Stimulated activated CD4-positive, alpha-beta T cell treated with anti-CD3 and anti-CD28 coated beads, Interleukin-4, amount 100 ng/mL, for 4 hours (primary cell): ENCODE data around the gene UBE3C.

Source experiments
- DNase-seq, 2 experiments: peaks; one replicate each; pipeline ENCODE4 v3.0.0-alpha.2; 2020

UBE3C gene

DNA sequence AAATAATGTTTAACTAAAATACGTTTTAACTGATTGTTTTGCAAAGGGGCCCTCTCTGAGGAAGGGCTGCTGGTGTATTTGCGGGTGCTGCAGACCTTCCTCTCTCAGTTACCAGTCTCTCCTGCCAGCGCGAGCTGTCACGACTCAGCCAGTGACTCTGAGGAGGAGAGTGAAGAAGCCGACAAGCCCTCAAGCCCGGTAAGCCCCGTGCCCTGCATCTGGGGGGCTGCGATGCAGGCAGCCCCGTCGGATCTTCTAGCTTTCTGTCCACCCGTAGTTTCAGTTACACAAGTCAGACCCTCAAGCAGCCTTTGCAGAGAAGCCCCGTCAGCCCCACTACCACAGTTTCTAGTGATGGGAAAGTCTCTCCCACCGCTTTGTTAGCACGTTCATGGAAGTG is 45.1 kb downstream of the UBE3C start:
- no peak for DNase-seq

- no peak for DNase-seq
Observed at GRCh38 chr7:157188091-157188665, 49.5 kb downstream of the UBE3C start.

DNA sequence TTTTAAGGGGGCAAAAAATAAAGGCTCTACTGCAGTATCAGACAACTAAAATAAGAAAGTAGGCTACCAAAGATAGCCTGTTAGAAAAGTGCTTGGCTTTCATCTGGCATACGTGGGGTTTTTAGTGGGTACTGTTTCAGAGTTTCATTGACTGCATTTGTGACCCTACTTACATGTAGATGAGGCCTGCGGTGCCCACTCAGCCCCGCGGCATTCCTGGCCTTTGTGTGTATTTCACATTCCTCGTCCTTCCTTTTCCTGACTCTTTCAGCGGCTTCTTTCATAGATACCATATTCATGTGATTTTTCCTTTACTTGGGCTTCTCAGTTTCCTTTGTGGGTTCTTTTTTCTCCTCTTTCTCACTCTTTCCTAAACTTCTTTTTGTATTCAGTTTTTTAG is 50.7 kb downstream of the UBE3C start:
- no peak for DNase-seq

- DNase-seq: no peak
Observed at GRCh38 chr7:157192861-157193260, 54.1 kb downstream of the UBE3C start.

- no peak for DNase-seq
Observed at GRCh38 chr7:157193274-157193673, 54.5 kb downstream of the UBE3C start.

DNA sequence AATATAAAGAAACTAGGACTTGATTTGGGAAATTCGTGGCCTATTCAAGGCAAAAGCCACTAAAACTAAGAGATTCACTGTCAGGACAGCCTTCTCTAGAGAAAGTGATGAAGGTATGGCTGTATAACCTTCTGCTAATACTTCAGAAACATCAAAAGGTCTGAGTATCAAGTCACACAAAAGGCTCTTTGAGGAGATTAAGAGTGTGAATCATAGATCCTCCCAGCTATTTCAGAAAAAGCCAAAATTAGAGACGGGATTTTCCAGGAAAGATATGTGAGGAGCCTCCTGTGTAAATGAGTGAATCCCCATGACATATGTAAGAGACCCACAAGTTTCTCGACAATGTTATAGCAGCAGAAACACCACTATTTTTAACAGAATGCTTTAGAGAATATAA is 56.2 kb downstream of the UBE3C start:
- no peak for DNase-seq

DNA sequence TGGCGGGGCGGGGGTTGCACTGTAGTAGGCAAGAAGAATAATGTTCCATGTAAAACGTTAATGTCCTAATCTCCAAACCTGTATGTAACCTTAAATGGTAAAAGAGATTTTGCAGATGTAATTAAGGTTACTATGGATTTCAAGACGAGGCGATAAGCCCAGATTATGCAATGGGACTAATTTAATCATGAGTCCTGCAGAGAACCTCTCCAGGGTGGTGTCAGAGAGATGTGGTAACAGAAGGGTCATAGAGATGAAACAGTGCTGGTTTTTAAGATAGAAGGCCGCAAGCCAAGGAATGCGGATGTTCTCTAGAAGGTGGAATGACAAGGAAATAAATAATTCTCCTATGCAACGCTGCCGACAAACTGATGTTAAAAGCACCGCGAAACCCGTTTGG is 57.1 kb downstream of the UBE3C start:
- no peak for DNase-seq

GRCh38 chr7:157204134-157204533 is 65.4 kb downstream of the UBE3C start:
- DNase-seq: no peak

- DNase-seq: no peak
Observed at GRCh38 chr7:157205438-157205837, 66.7 kb downstream of the UBE3C start.

- DNase-seq: no peak
Observed at GRCh38 chr7:157208571-157209413, 70.1 kb downstream of the UBE3C start.

DNA sequence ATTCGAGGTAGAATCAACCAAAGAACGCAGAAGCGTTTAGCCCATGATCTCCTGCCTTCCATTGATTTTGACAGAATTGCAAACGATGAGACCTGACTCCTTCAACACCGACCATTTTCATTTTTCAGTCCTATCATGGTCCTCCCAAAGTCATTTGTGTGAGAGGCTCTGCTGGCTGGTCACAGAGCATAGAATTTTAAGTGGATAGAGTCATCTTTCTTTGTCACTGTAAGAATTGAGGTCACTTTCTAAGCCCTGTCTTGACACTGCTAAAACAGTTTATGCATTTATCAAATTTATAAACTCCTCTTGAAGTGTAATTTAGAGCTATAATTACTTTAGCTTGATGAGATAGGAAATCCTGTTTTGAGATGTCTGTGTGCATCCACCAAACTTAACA is 72.0 kb downstream of the UBE3C start:
- no peak for DNase-seq

GRCh38 chr7:157211690-157212089 is 73.0 kb downstream of the UBE3C start:
- DNase-seq: no peak

DNA sequence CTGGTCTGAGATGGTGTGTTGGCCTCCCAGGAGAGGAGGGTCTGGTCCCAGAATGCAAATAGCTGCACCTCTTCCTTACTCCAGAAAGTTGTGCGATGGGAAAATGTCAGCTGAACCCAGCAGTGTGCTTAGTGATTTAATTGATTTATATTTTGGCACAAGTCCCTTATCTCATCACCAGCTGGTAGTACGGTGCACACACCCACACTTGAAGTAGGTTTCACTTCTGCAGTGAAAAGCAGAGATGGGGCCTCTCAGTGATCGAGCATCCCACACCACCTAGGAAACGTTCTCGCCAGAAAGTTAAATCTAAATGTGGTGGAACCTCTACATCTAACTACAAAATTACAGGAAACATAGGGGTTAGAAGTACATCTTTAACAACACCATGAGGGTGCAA is 80.4 kb downstream of the UBE3C start:
- DNase-seq: no peak

- DNase-seq: no peak
Observed at GRCh38 chr7:157220916-157221569, 82.3 kb downstream of the UBE3C start.

GRCh38 chr7:157222687-157223086 is 84.0 kb downstream of the UBE3C start:
- no peak for DNase-seq

- no peak for DNase-seq
Observed at GRCh38 chr7:157224627-157225026, 85.9 kb downstream of the UBE3C start.

GRCh38 chr7:157228864-157229422 is 90.2 kb downstream of the UBE3C start:
- DNase-seq: peak in 1 of 2 experiments; percentile 14

DNA sequence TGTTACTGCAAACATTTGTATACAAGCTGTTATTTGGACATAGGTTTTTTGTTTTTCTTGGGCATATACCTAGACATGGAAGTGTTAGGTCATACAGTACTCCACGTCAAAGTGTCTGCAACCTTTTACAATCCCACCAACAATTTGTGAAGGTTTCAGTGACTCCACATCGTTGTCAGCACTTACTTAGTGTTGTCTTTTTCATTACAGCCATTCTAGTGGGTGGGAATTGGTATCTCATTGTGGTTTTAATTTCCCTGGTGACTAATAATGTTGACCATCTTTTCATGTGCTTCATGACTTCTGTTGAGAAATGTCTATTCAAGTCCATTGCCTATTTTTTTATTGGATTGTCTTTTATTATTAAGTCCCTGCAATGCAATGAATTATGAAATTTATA is 95.0 kb downstream of the UBE3C start:
- DNase-seq: no peak

DNA sequence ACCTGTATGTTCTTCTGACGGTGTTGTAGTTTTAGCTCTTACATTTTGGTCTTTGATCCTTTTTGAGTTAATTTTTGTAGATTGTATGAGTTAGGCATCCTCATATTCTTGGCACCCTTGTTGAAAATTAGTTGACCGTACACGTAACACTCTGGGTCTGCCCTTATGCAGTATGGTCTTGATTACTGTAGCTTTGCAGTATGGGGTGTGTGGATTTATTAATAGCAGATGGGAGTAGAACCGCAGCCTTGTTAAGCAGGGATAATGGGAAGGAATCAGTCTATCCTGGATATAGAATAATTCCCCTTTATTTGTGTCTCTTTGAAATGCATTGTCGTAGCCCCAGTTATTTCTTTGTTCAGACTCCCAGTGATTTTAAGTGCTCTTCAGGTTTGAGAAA is 95.5 kb downstream of the UBE3C start:
- no peak for DNase-seq

DNA sequence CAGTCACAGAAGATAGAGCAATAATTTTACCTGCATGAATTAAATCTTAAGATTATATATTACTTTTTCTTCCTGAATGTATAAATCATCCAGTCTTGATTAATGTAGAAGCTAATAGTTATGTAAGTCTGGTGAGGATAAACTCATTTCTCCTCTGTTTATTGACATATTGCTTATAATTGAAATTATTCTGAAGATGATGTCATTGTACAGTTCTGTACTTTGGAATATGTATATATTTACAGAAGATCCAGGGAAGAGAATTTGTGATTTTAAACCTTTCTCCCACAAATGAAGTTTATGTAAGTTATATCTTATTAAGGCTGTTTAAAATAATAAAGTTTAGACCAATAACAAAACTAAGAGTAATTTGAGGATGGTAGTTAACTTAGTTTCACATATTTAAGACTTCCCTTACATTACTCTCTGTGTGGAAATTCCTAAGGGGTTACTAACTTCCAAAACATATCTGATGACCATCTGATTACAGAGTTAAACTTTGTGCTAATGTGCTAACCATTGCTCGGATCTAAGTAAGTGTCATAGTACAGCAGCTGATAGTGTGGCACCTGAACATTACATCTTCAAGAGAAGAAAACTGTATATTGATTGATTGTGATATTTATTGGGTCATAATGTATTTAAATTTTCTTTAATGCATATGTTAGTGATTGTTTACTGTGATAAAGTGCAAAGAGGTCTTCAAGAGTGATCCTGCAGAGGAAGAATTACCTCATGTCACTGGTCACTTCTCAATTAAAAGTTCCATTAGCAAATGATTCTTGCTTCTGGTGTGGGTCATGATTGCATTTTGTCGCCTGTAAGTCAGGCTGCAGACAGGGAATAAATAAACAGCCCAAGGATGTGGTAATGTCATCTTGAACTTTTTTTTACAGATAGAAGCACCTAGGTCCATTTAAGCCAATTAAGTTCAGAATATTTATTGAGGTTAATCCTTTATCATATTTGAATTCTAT is 96.9 kb downstream of the UBE3C start:
- DNase-seq: no peak

DNA sequence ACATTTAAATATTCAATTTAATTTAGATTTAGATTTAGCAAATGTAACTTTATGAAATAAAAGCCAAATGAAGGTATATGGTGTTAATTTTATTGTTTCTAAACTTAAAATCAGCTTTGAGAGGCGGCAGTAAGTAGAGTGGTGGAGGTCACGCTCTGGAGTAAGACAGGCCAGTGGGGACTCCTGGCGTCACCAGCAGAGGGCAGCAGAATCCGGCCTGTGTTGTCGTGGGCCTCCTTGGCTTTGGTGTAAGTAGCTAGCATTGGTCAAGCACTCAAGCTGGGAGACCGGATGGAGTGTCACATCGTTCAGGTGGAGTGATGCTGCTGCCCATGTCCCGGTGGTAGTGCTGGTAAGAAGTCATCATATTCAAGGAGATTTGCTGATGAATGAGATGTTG is 99.4 kb downstream of the UBE3C start:
- DNase-seq: no peak

DNA sequence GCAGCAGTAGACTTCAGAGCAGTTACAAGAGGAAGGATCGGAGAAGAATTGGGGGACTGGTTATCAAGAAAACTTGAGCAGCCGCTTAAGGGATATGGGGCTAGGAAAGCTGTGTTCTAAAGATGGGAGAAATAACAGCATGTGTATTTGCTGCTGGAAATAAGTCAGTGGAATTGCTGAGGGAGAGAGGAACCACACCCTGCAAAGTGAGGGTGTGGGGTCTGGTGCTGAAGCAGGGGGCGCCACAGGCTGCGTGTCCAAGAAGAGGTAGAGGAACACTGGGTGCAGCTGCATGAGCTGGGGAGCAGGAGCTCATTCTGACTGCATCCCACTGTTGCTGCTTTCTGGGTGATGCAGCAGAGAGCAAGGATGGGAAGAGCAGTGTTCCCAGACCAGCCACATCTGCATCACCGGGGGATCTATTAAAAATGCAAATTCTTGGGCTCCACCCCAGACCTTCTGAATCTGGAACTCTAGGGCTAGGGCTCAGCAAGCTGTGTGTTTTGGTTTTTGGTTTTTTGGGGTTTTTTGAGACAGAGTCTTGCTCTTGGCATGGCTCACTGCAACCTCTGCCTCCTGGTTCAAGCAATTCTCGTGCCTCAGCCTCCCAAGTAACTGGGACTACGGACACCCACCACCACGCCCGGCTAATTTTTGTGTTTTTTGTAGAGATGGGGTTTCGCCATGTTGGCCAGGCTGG is 101.0 kb downstream of the UBE3C start:
- DNase-seq: no peak
